IMR-90 (cell line): ENCODE measurements around the gene HMCN1. TPM values are rescaled to one million over a fixed set of nuclear protein-coding genes. Genes with fewer than 3 reads are reported as not detected.
A peak's percentile ranks its signal among the peaks of the same experiment; 100 is the strongest.

Experiments used
- ATAC-seq: fragments of 200-7000 bp; cut with Tn5 transposase; 2 replicates; pipeline ENCODE4 v1.9.1; 2020; ENCODE audit warnings: low read depth, mild to moderate bottlenecking, moderate library complexity
- BruUV-seq: library from RNA; stranded (reverse); fragments of 400-500 nt; replicated peaks from 2 replicates; lab custom pipeline; 2021; lab: Mats Ljungman, UMichigan
- CTCF ChIA-PET: fragments of 300-600 bp; formaldehyde crosslinking; extraction: SDS; loops from one replicate; lab custom pipeline; 2021; ENCODE audit warnings: antibody characterized with exemption; lab: Yijun Ruan, JAX
- POLR2A ChIA-PET: fragments of 300-600 bp; sonication (Branson Sonifier 250); formaldehyde crosslinking; loops from one replicate; lab custom pipeline; 2022; ENCODE audit warnings: antibody characterized with exemption; ENCODE audit not compliant: unreplicated experiment; lab: Charles Lee
- DNase-seq: peaks from one replicate; pipeline ENCODE4 v3.0.0; 2013
- H2AFZ ChIP-seq: replicated peaks from 2 replicates; pipeline ENCODE3; 2013; ENCODE audit warnings: low read length, mild to moderate bottlenecking; ENCODE audit not compliant: poor library complexity
- H2AK5ac ChIP-seq: 2 replicates; pipeline ENCODE4 v1.6.1; 2013; ENCODE audit warnings: low read depth, low read length, inconsistent platforms
- H2AK9ac ChIP-seq: replicated peaks from 2 replicates; pipeline ENCODE3; 2013; ENCODE audit warnings: mild to moderate bottlenecking, low read depth, low read length, moderate library complexity; ENCODE audit not compliant: poor library complexity
- H2BK120ac ChIP-seq: 2 replicates; pipeline ENCODE4 v1.6.1; 2013; ENCODE audit warnings: low read depth, low read length, inconsistent platforms
- H2BK15ac ChIP-seq: 3 replicates; pipeline ENCODE4 v1.6.1; 2013; ENCODE audit warnings: low read depth, low read length, inconsistent platforms
- H2BK20ac ChIP-seq: 2 replicates; pipeline ENCODE4 v1.6.1; 2013; ENCODE audit warnings: low read depth, mild to moderate bottlenecking, inconsistent platforms, low read length, moderate library complexity
- H2BK5ac ChIP-seq: 2 replicates; pipeline ENCODE4 v1.6.1; 2013; ENCODE audit warnings: mild to moderate bottlenecking, low read depth, low read length, inconsistent platforms; ENCODE audit not compliant: poor library complexity, severe bottlenecking
- H3K14ac ChIP-seq: replicated peaks from 2 replicates; pipeline ENCODE4 v1.6.1; 2013; ENCODE audit warnings: low read depth, low read length, inconsistent platforms
- H3K18ac ChIP-seq: 2 replicates; pipeline ENCODE4 v1.6.1; 2013; ENCODE audit warnings: low read depth, low read length, control low read depth
- H3K23ac ChIP-seq: 2 replicates; pipeline ENCODE4 v1.6.1; 2013; ENCODE audit warnings: low read depth, low read length, inconsistent platforms
- H3K27ac ChIP-seq: 2 replicates; pipeline ENCODE4 v1.5.1; 2013; ENCODE audit warnings: mild to moderate bottlenecking, control low read depth, low read length; ENCODE audit not compliant: insufficient read depth
- H3K27me3 ChIP-seq: 2 replicates; pipeline ENCODE4 v1.6.1; 2013; ENCODE audit warnings: low read length; ENCODE audit not compliant: control insufficient read depth, insufficient read depth
- H3K36me3 ChIP-seq: 2 replicates; pipeline ENCODE4 v1.6.1; 2013; ENCODE audit warnings: low read length, mixed read lengths; ENCODE audit not compliant: control insufficient read depth, insufficient read depth
- H3K4ac ChIP-seq: 2 replicates; pipeline ENCODE4 v1.6.1; 2013; ENCODE audit warnings: low read depth, low read length, inconsistent platforms
- H3K4me1 ChIP-seq: 2 replicates; pipeline ENCODE4 v1.6.1; 2013; ENCODE audit warnings: low read length, mixed read lengths; ENCODE audit not compliant: control insufficient read depth, insufficient read depth
- H3K4me2 ChIP-seq: 2 replicates; pipeline ENCODE4 v1.6.1; 2013; ENCODE audit warnings: low read depth, mild to moderate bottlenecking, control low read depth, low read length, moderate library complexity
- H3K4me3 ChIP-seq: 2 replicates; pipeline ENCODE4 v1.5.1; 2013; ENCODE audit warnings: low read depth, mild to moderate bottlenecking, control low read depth, low read length, moderate library complexity; ENCODE audit not compliant: insufficient read depth
- H3K56ac ChIP-seq: 2 replicates; pipeline ENCODE4 v1.6.1; 2013; ENCODE audit warnings: low read length, inconsistent platforms; ENCODE audit not compliant: insufficient read depth; ENCODE audit errors: extremely low read depth
- H3K79me1 ChIP-seq, 2 experiments: 2 replicates each; pipeline ENCODE4 v1.6.1; 2013; ENCODE audit warnings: low read length in 2 of 2, inconsistent platforms in 1 of 2, low read depth in 1 of 2
- H3K9ac ChIP-seq: 2 replicates; pipeline ENCODE4 v1.6.1; 2013; ENCODE audit warnings: low read depth, low read length, control low read depth
- H3K9me1 ChIP-seq: 2 replicates; pipeline ENCODE4 v1.6.1; 2013; ENCODE audit warnings: low read length, inconsistent platforms; ENCODE audit not compliant: insufficient read depth
- H3K9me3 ChIP-seq: 2 replicates; pipeline ENCODE4 v1.6.1; 2013; ENCODE audit warnings: low read length; ENCODE audit not compliant: control insufficient read depth, insufficient read depth
- H4K20me1 ChIP-seq: 2 replicates; pipeline ENCODE4 v1.6.1; 2013; ENCODE audit warnings: low read length, inconsistent platforms; ENCODE audit not compliant: insufficient read depth
- H4K5ac ChIP-seq: 2 replicates; pipeline ENCODE4 v1.6.1; 2013; ENCODE audit warnings: mild to moderate bottlenecking, low read depth, low read length, control low read depth
- H4K8ac ChIP-seq, 2 experiments: 2 replicates each; pipeline ENCODE4 v1.6.1; 2013; ENCODE audit warnings: low read depth in 2 of 2, low read length in 2 of 2, control low read depth in 1 of 2, inconsistent platforms in 1 of 2
- H4K91ac ChIP-seq: 2 replicates; pipeline ENCODE4 v1.6.1; 2013; ENCODE audit warnings: low read depth, low read length, inconsistent platforms; ENCODE audit not compliant: insufficient read depth
- RCOR1 ChIP-seq: IDR thresholded peaks from 2 replicates; pipeline ENCODE4 v1.6.1; 2012; ENCODE audit warnings: mild to moderate bottlenecking, low read length, improper control_type of control experiment; ENCODE audit not compliant: insufficient replicate concordance
- WGBS, 2 experiments: methylation state at CpG; one replicate each; pipeline versions ENCODE4 v1.1.5 to v1.1.7; 2013; ENCODE audit warnings: missing lambda C conversion rate in 2 of 2; ENCODE audit not compliant: insufficient read length in 1 of 2; ENCODE audit errors: extremely low coverage in 2 of 2; 5-methylcytosine and 5-hydroxymethylcytosine counted together
- dilution Hi-C: fragments of 300-500 bp; cut with HindIII; formaldehyde crosslinking; loops from one replicate; pipeline ENCODE4 v1.14.3; 2018; ENCODE audit warnings: low sequenced_read_pairs; ENCODE audit not compliant: unreplicated experiment
- in situ Hi-C: fragments of 300-500 bp; cut with MboI; formaldehyde crosslinking; loops from 3 replicates; pipeline ENCODE4 v1.14.3; 2019; ENCODE audit warnings: low sequenced_read_pairs, inconsistent platforms, mixed read lengths
- intact Hi-C: fragments of 100-400 bp; cut with micrococcal nuclease; formaldehyde crosslinking; loops from 2 replicates; pipeline ENCODE4 v1.10.0; 2022
- polyA plus RNA-seq, 3 experiments: library from polyadenylated mRNA; depleted of rRNA; stranded (reverse); fragments of >200 nt; gene quantifications; 2 replicates each; pipeline ENCODE4 v1.2.3, GENCODE V29; 2012; ENCODE audit warnings: low replicate concordance in 1 of 3
- total RNA-seq: library from RNA; depleted of rRNA; stranded (reverse); fragments of >200 nt; gene quantifications from 2 replicates; pipeline ENCODE4 v1.2.3, GENCODE V29; 2012

The HMCN1 gene
- total and polyA plus RNA-seq, 2 of the 4 experiments (the other 2 are of a cell fraction) = 6.1 to 11.7 TPM

DNA sequence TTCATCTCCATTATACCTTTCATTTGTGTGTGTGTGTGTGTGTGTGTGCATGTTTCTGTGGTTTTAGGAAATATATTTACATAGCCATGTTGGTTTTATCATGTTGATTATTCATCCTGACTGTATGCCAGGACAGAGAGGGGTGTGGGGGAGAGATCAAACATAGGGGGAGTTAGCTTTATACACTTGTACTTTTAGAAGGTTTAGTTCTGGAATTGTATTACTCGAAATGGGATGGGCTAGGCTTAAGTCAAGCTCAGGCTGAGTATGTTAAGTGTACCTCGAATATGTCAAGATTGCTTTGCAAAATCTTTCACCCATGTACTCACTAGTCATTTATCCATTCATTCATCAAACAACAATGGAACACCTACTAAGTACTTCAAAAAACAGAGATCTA is 123.3 kb downstream of the HMCN1 start:
- H3K9me3 ChIP-seq = no peaks in the 10 kb centered on the region
- H3K4me3 ChIP-seq = no peak overlapping the region
- intact Hi-C loops = no loop called here
- TF ChIP-seq RCOR1 = no peak
- in situ Hi-C loops = no loop called here
- H3K14ac ChIP-seq = no peak overlapping the region
- H4K8ac ChIP-seq = no peak overlapping the region
- H3K27ac ChIP-seq = no peak overlapping the region
- no peak overlapping the region for H3K18ac ChIP-seq
- no peak overlapping the region for H2BK5ac ChIP-seq
- ATAC-seq (no peak), DNase-seq (peak; percentile 24)
- BruUV-seq = no TSS peak
- H2AK5ac ChIP-seq = no peak overlapping the region
- no peaks in the 10 kb centered on the region for H3K79me1 ChIP-seq
- H3K36me3 ChIP-seq = no peaks in the 10 kb centered on the region
- CTCF ChIA-PET = no interaction called here
- no peak overlapping the region for H3K4ac ChIP-seq
- H3K9me1 ChIP-seq = no peaks in the 10 kb centered on the region
- no peak overlapping the region for H2BK15ac ChIP-seq
- H3K56ac ChIP-seq = no peak overlapping the region
- dilution Hi-C loops = no loop called here
- no peak overlapping the region for H3K4me2 ChIP-seq
- H2BK120ac ChIP-seq = no peak overlapping the region
- H4K91ac ChIP-seq = no peak overlapping the region
- H3K27me3 ChIP-seq = no peaks in the 10 kb centered on the region
- POLR2A ChIA-PET = no interaction called here
- H2AFZ ChIP-seq = no peak overlapping the region
- no CpG with 5 or more reads among the region's 2 CpGs for WGBS, 2 experiments
- H2BK20ac ChIP-seq = no peak overlapping the region
- H4K5ac ChIP-seq = no peak overlapping the region
- H3K23ac ChIP-seq = no peak overlapping the region
- peaks cover 8% of the 10 kb centered on the region for H3K4me1 ChIP-seq
- no peak overlapping the region for H3K9ac ChIP-seq
- H4K20me1 ChIP-seq = no peaks in the 10 kb centered on the region
- no peak overlapping the region for H2AK9ac ChIP-seq
